Natural killer cell (primary cell): Measurements from ENCODE around the gene PRADC1. TPM values are rescaled to one million over a fixed set of nuclear protein-coding genes. Genes with fewer than 3 reads are reported as not detected.

Experiments used
- ATAC-seq, 3 donors: fragments of 150-1000 bp in 2 of 3; fragments of 200-7000 bp in 1 of 3; cut with Tn5 transposase; 1 replicate in 1 of 3; 2 replicates in 2 of 3; pipeline ENCODE4 v1.10.0; 2021; ENCODE audit warnings: mild to moderate bottlenecking in 2 of 3, moderate library complexity in 2 of 3
- DNase-seq, 2 donors: peaks; one replicate each; pipeline versions ENCODE4 v3.0.0 to v3.0.0-alpha.2; 2013 to 2021; ENCODE audit warnings: mixed read lengths in 1 of 2
- H3K27ac ChIP-seq: one replicate; pipeline ENCODE4 v1.5.1; 2013; ENCODE audit warnings: mild to moderate bottlenecking, low read length
- H3K27me3 ChIP-seq: one replicate; pipeline ENCODE4 v1.6.1; 2013; ENCODE audit warnings: low read length; ENCODE audit not compliant: control insufficient read depth, insufficient read depth
- H3K36me3 ChIP-seq: one replicate; pipeline ENCODE4 v1.6.1; 2013; ENCODE audit warnings: low read length; ENCODE audit not compliant: control insufficient read depth, insufficient read depth
- H3K4me1 ChIP-seq: one replicate; pipeline ENCODE4 v1.6.1; 2013; ENCODE audit warnings: low read length; ENCODE audit not compliant: control insufficient read depth, insufficient read depth
- H3K4me3 ChIP-seq: one replicate; pipeline ENCODE4 v1.5.1; 2013; ENCODE audit warnings: low read length
- H3K9me3 ChIP-seq: one replicate; pipeline ENCODE4 v1.6.1; 2013; ENCODE audit warnings: low read length; ENCODE audit not compliant: control insufficient read depth, insufficient read depth
- H3K27ac Mint-ChIP-seq, 2 donors: one replicate each; pipeline ENCODE4 v1.8.0; 2022; ENCODE audit warnings: mild to moderate bottlenecking in 2 of 2, mixed read lengths in 2 of 2, moderate library complexity in 1 of 2
- H3K27me3 Mint-ChIP-seq, 2 donors: one replicate each; pipeline ENCODE4 v1.8.0; 2022; ENCODE audit warnings: low read depth in 2 of 2, mixed read lengths in 2 of 2
- H3K36me3 Mint-ChIP-seq: one replicate; pipeline ENCODE4 v1.8.0; 2022; ENCODE audit warnings: mixed read lengths
- H3K4me1 Mint-ChIP-seq, 2 donors: one replicate each; pipeline ENCODE4 v1.8.0; 2022; ENCODE audit warnings: mixed read lengths in 2 of 2
- H3K4me3 Mint-ChIP-seq: one replicate; pipeline ENCODE4 v1.8.0; 2022; ENCODE audit warnings: mild to moderate bottlenecking, moderate library complexity, mixed read lengths
- H3K9me3 Mint-ChIP-seq, 2 donors: one replicate each; pipeline ENCODE4 v1.8.0; 2022; ENCODE audit warnings: mixed read lengths in 2 of 2
- CTCF ChIP-seq: fragments of 200-600 bp; IDR thresholded peaks from one replicate; pipeline ENCODE4 v1.8.0; 2022; ENCODE audit warnings: antibody characterized with exemption
- WGBS: methylation state at CpG from one replicate; pipeline ENCODE4 v1.1.7; 2013; ENCODE audit warnings: missing lambda C conversion rate; ENCODE audit not compliant: insufficient coverage; 5-methylcytosine and 5-hydroxymethylcytosine counted together
- intact Hi-C: fragments of 100-400 bp; cut with micrococcal nuclease; formaldehyde crosslinking; loops from one replicate; pipeline ENCODE4 v1.14.2; 2022
- total RNA-seq, 4 donors: library from RNA; stranded (reverse); fragments of 120-200 nt in 1 of 4; gene quantifications; one replicate each; pipeline versions ENCODE4 v1.2.3 to v1.2.4, GENCODE V29; 2013 to 2022

Gene PRADC1
- total RNA-seq, 3 donors from 2014 or later (not counting 1 experiment from before 2014, with no cell fraction given), result 8.3 to 9.7 (median 9.1) TPM

GRCh38 chr2:73212098-73212447, 21.0 kb downstream of the PRADC1 start:
- H3K9me3 Mint-ChIP-seq, result no peaks in the 10 kb centered on the region
- H3K27me3 Mint-ChIP-seq, result peaks cover 12 to 14% of the 10 kb centered on the region in 2 donors
- H3K36me3 Mint-ChIP-seq, result no peaks in the 10 kb centered on the region
- Histone ChIP-seq H3K27ac (no peak overlapping the region), H3K27me3 (no peaks in the 10 kb centered on the region), H3K36me3 (no peaks in the 10 kb centered on the region), H3K9me3 (no peaks in the 10 kb centered on the region), H3K4me3 (no peak overlapping the region), H3K4me1 (peaks cover 21% of the 10 kb centered on the region)
- H3K4me1 Mint-ChIP-seq, result peaks cover 17 to 26% of the 10 kb centered on the region in 2 donors
- 87% methylated on average over 7 of the region's 7 CpGs for WGBS
- intact Hi-C loops, result loop anchor here (1.0 to 5.0 kb wide), 2 partner anchors 80 to 127 kb away; partner anchors contain the start of gene EGR4
- no peak for TF ChIP-seq CTCF
- no peak overlapping the region for H3K4me3 Mint-ChIP-seq
- DNase-seq (no peak), ATAC-seq (no peak)
- no peak overlapping the region for H3K27ac Mint-ChIP-seq

- Mint-ChIP-seq H3K4me3 (no peak overlapping the region), H3K27me3 (peaks cover 14 to 20% of the 10 kb centered on the region in 2 donors), H3K4me1 (peaks cover 17 to 26% of the 10 kb centered on the region in 2 donors), H3K36me3 (no peaks in the 10 kb centered on the region), H3K27ac (no peak overlapping the region), H3K9me3 (no peaks in the 10 kb centered on the region)
- 93% methylated on average over 5 of the region's 6 CpGs for WGBS
- peaks cover 2% of the 10 kb centered on the region for H3K27me3 ChIP-seq
- intact Hi-C loops, result loop anchor here (5.0 kb wide), 1 partner anchor 82 kb away; the partner anchor contains the start of gene EGR4
- ATAC-seq (no peak), DNase-seq (no peak)
- no peak for TF ChIP-seq CTCF
- H3K36me3 ChIP-seq, result no peaks in the 10 kb centered on the region
- peaks cover 21% of the 10 kb centered on the region for H3K4me1 ChIP-seq
- no peak overlapping the region for H3K27ac ChIP-seq
- no peak overlapping the region for H3K4me3 ChIP-seq
- no peaks in the 10 kb centered on the region for H3K9me3 ChIP-seq
Measured at GRCh38 chr2:73210696-73211095, 22.3 kb downstream of the PRADC1 start.

GRCh38 chr2:73210019-73210418, 23.0 kb downstream of the PRADC1 start:
- Mint-ChIP-seq H3K4me3 (no peak overlapping the region), H3K27ac (no peak overlapping the region), H3K27me3 (peaks cover 16 to 21% of the 10 kb centered on the region in 2 donors), H3K4me1 (peaks cover 17 to 19% of the 10 kb centered on the region in 2 donors), H3K9me3 (no peaks in the 10 kb centered on the region), H3K36me3 (no peaks in the 10 kb centered on the region)
- Histone ChIP-seq H3K27ac (no peak overlapping the region), H3K27me3 (peaks cover 2% of the 10 kb centered on the region), H3K9me3 (no peaks in the 10 kb centered on the region), H3K4me1 (peaks cover 21% of the 10 kb centered on the region), H3K4me3 (no peak overlapping the region), H3K36me3 (no peaks in the 10 kb centered on the region)
- no peak for DNase-seq
- no peak for TF ChIP-seq CTCF
- intact Hi-C loops, result loop anchor here (5.0 kb wide), 1 partner anchor 82 kb away; the partner anchor contains the start of gene EGR4
- no peak for ATAC-seq
- WGBS, result 89% methylated on average over 4 of the region's 4 CpGs

GRCh38 chr2:73208258-73208657, 24.8 kb downstream of the PRADC1 start:
- Mint-ChIP-seq H3K27ac (no peak overlapping the region), H3K4me1 (peaks cover 1% of the 10 kb centered on the region in 2 donors), H3K4me3 (no peak overlapping the region), H3K9me3 (no peaks in the 10 kb centered on the region), H3K27me3 (peaks cover 27 to 36% of the 10 kb centered on the region in 2 donors), H3K36me3 (no peaks in the 10 kb centered on the region)
- Histone ChIP-seq H3K27ac (no peak overlapping the region), H3K9me3 (no peaks in the 10 kb centered on the region), H3K27me3 (peaks cover 11% of the 10 kb centered on the region), H3K4me3 (no peak overlapping the region), H3K4me1 (peaks cover 8% of the 10 kb centered on the region), H3K36me3 (no peaks in the 10 kb centered on the region)
- 88% methylated on average over 3 of the region's 3 CpGs for WGBS
- intact Hi-C loops, result no loop called here
- no peak for ATAC-seq
- TF ChIP-seq CTCF, result no peak
- no peak for DNase-seq
